DMS79 (cell line): ENCODE results near the gene NRCAM.

Experiments used
- DNase-seq: peaks from one replicate; lab custom pipeline; 2025; lab: John Stamatoyannopoulos, UW

NRCAM gene

DNA sequence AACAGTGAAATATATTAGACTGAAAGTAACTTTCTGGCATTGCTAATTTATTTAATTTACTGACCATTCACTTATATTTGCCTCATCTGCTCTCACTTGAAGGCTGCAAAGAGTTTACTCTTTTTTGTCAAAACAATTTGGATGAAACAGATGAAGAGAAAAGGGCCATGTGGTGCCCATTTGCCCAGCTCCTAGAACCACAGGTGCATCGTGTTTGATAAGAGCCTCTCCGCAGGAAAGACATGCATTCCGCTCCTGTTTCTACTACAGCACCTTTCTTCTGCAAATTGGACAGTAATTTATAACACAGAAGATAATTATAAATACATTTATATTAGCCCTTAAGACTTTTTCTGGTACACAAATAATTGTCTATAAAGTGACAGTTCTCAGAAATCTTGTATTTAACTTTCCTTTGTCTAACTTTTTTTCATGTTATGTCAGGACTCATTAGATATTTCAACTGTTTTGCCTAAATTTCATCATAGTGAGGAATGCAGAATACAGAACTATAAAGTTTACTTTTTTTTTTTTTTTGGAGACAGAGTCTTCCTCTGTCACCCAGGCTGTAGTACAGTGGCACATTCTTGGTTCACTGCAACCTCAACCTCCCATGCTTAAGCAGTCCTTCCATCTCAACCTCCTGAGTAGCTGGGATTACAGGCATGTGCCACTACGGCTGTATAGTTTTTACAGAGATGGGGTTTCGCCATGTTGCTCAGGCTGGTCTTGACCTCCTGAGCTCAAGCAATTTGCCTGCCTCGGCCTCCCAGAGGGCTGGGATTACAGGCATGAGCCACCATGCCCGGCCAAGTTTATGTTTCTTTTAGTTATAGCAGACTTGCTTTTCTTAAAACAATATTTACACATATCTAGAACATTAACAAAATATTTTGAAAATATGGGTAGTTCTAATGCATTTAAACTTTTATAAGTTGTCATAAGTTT is 326.9 kb downstream of the NRCAM start:
- no peak for DNase-seq

DNA sequence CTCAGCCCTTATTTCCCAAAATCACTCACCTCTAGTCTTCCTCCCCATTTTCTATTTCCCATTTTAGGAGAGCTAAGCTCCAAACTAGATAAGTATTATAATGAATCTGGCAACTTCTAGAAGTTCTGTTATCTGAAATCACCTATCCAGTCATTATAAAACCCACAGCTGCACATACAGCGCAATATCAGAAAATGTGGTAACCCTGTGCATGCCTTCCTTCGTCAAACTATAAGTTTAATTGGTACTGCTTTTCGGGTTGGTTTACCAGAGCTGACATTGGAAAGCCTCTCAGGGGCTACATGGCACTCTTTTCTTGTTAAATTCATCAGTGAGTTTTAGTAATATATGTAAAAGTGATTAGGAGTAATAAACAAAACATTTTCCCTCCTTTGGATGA is 327.7 kb downstream of the NRCAM start:
- no peak for DNase-seq

DNA sequence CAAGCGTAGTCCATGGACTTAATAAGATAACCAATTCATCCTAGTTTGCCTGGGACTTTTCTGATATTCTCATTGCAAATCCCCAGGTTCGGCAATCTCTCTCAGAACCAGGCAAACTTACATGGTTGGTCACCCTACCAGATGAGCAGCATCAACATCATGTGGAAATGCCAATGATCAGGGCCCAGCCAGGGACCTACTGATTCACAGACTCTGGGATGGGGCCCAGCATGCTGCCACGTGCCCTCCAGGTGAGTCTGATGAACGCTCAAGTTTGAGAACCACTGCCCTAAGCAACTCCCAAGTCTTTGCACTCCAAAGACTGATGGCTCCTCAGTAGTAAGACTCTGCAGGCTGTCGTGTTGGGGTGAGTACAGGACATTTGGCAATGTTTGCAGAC is 328.8 kb downstream of the NRCAM start:
- no peak for DNase-seq

DNA sequence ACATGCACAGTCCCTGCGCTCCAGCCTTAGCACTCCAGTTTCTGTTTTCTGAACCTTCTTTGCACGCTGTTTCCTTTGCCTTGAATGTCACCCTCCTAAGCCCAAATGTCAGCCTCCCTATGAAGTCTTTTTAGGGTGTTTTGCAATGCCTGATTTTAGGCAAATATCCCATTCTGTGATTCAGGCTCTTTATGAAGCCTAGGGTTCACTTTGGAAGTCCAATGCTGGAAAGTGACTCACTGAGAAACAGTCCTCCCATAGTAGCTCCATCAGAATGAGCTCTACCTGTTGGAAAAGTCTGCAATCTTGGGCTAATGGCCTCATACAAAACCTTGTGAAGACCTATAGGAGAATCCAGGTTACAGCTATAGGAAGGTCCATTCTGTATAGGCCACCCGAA is 331.4 kb downstream of the NRCAM start:
- DNase-seq, result no peak

DNA sequence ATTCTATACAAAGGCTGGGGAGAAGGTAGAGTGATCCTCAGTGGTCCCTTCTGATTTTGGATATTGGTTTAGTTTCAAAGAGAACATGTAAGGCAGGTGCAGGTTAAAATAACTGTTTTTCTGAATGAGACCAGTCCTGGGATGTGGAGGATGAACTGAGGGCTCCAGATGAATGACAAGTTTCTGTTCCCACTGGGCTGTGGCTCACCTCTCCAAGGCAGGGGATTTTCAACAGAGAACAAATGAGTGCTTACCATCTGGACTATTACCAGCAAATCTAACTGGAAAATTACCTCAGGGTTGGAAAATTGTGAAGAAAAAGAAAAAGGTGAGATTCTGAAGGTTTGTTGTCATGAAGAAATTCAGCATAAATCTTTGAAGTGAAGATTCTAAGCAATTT is 334.1 kb downstream of the NRCAM start:
- no peak for DNase-seq

DNA sequence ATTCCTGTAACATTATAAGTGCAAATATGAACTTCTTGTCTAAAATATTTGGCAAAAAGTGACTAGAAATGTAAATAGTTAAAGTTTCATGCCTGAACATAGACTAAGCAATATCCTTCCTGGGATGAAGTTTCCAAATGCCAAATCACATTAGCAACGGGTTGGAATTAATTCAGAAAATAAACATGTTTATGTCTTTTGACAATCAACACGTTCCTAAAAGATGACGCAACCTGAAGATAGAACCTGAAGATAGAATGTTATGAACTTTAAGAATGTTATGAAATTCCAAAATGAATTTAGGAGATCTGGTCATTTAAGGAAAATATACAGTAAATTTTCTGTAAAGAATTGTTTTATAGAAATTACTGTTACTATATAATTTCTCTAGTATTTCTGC is 335.3 kb downstream of the NRCAM start:
- no peak for DNase-seq

DNA sequence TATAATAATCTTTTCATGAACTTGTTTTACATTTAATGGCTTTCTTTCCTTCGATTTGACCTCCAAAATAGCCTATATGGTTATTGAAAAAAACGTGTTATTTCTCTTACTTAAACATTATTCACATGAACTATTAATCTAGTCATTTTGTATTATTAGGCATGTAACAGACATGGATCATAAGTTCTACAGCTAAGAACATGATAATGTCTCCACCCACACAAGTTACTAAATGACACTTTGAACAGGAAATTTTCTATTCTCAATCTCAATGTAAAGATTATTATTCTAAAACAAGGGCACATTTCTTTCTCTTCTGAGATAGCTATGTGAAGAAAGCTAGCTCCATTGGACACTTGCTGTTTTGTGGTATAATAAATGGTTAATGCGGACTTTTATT is 336.0 kb downstream of the NRCAM start:
- DNase-seq, result no peak

DNA sequence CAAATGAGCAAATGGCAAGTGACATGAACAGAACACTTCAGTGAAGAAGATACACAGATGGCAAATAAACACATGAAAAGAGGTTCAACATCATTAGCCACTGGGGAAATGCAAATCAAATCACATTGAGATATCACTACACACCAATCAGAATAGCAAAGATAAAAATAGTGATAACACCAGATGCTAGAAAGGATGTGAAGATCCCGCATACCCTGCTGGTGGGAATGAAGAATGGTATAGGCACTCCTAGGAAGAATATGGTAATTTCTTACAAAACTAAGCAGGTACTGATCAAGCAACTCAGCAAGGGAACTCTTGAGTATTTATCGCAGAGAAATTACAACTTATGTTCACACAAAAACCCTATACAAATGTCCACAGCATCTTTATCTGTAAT is 337.3 kb downstream of the NRCAM start:
- no peak for DNase-seq

DNA sequence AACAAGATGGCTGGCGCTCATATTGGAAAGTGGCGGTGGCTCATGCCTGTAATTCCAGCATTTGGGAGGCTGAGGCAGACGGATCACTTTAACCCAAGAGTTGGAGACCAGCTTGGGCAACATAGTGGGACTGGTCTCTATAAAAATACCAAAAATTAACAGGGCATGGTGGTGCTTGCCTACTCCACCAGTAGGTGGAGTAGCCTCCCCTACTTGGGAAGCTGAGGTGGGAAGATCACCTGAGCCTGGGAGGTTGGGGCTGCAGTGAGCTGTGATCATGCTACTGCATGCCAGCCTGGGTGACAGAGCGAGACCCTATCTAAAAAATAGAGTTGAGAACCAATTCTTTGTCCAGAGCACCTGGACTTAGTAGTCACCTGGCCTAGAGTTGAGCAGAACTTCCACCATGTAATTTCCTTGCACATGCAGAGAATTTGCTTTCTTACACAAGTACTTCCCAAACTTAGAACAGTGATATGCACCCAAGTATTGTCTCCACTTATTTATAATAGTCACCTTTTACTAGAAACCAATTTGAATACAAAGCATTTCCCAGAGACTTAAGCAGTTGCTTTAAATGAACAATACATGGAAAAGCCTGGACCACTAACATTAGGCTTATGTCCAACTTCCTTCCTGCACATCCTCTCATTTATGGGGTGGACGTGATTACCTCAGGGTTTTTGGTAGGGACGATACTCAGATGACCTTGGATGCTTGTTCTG is 342.0 kb downstream of the NRCAM start:
- no peak for DNase-seq

DNA sequence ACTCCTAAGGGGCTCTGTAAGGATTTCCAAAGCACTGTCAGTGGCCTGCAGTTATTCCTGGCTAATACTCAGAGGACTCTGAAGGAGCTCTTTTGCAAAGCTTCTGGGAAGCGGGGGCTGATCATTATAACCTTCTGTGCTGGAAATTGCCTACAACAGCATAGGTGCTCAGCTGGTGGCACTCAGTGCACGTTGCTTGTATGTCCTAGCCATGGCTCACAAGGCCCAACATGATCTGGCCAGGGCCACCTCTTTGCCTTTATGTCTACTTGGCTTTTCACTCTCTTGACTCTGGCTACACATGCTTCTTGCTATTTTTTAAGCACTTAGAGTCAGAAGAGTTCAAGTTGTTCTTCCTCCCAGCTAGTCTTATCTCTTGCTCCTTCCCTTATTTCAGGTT is 343.6 kb downstream of the NRCAM start:
- no peak for DNase-seq

DNA sequence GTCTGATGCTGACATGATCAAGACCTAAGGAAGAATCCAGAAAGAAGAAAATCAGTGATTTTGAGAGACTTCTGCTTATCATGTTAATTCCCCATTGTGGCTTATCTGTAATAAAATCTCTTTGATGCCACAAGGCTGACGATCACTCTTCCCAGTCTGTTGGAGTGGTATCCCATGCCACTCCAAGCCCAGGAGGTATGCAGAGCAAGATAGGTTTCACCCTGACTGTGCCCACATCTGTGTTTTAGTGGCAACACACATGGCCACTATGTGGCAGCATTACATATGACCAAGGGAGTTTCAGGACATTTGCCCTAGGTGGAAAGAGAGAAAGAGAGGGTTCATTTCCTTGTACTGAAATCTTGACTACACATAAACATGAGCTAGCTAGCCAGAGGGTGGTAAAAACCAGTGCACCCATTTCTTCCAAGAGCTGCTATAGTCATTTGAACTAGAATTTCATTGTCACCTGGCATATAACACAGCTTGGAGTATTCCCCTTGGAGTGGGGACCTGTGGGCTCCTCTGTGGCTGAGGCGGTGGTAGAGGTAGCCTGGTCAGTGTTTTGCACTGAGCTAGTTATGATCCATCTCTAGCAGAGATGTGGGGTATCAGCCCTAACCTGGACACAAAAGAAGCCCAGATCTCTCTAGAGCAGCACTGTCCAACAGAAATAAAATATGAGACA is 346.9 kb downstream of the NRCAM start:
- DNase-seq, result no peak

DNA sequence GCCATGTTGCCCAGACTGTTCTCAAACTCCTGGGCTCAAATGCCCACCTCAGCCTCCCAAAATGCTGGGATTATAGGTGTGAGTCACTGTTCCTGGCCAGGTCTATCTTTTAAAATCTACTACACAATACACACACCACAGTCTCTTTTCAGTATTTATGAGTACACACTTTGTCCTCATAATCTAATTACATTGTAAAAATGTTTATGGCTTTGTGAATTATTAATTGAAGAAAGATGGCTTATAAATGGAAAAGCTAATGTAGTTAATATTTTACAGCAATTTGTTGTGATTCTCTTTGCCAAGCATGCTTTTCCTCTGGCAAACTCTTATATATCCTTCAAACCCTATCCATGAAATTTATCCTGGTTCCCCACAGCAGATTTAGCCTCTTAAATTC is 348.1 kb downstream of the NRCAM start:
- DNase-seq, result no peak

DNA sequence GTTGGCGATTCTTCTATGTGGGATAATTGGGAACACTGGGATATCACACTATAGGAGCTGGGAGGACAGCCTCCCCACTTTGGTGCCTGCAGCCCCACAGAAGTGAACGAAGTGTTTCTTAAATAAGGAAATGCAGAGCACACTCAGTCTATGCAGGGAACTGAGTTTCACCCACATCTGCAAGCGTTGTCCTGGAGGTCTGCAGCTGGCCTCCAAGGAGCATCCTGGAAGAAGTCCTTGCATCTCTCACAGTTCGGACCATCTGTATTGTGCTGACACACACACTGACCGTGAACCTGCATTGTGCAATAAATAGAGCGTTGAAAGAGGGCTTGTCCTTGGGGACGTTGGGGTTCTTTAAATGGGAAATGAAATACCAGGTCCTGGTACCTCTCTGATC is 351.9 kb downstream of the NRCAM start:
- DNase-seq, result no peak

DNA sequence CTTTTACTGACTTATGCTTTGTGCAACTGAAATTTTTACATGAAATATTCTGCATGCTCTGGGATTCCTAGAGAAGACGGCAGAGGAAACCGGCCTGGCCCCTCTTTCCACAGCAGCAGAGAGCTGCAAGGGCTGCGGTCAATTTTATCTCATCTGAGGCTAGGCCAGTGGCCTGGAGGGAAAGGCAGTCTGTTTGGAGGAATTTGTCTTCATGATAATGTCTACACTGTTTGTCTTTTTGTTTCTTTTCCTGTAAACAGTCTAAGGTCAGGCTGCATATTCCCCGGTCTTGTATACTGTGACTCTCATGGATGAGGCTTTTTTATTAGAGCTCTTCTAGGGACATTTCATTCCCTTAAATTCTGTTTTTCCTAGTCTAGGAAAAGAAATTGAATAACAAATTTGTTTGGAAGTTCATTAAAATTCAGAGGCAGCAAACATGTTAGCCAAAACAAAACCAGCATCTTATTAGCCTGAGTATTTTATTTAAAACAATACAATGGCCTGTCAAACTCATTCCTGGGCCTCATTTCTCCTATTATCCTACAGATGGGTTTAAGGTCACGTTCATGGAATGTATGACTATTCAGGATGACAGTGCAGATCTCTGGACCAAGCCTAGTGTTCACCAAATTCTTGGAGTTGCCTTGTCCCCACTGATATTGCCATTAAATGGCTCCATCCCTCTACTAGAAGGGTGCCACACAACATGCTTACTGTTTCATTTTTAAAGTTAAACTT is 352.5 kb downstream of the NRCAM start:
- DNase-seq, result no peak

DNA sequence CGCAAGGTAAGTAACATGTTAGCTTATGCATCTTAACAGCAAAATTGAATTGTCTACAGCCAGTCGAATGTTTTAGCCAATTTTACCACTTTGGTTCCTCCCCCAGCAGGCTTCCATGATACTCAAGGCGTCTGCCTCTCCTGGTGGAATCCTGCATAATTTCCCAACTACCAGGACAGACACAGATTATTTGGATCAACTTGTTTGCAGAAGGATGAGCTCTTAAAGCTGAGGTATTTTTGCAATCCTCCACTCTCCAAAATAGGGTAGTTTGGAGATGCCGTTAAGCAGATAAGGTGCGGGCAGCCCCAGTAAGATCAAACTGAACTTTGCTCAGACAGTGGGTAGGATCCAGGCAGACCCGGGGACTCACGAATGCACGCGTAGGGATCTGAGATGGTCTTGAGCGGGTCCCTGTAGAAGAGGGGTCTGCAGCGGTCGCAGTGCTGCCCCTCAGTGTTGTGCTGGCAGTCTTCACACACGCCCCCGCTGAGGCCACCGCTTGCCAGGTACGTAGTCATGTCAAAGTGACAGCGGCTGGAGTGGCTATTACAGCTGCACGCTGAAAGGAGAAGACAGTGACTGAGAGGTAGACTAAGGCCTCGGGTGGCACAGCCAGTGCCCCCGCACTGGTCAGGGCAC is 353.4 kb downstream of the NRCAM start:
- DNase-seq, result no peak

DNA sequence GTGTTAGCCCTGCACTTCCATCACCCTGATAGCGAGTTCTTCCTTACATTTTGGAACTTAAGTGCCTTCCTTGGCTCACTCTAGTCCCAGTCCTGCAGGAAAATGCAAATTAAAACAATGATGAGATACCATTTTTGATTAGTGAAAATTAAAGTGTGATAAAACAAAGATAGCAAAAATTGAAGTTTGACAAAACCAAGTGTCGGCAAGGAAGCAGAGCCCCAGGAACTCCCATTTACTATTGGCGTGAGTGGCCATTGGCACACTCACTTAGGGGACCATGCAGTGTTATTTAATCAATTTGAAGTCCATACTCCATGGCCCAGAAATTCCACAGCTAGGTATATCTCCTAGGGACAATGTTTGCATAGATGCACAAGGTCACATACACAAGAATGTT is 354.5 kb downstream of the NRCAM start:
- no peak for DNase-seq

DNA sequence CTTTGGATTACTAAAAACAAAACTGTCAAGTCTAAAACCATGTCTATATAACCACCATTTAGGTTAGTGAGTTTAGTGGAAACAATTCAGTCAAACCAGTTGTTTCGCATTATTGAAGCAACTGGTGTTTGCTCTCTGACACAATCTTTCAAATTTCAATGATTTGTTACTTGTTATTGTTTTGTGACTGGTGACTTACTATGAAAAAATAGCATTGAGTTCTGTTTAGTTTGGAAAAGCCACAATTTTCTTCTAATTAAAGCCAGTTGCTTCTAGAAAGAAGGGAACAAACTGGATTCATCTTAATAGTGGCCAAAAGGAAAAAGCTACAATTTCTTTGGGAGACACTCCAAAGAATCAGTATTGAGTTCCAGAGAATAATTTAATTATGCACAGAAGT is 356.5 kb downstream of the NRCAM start:
- DNase-seq, result no peak

DNA sequence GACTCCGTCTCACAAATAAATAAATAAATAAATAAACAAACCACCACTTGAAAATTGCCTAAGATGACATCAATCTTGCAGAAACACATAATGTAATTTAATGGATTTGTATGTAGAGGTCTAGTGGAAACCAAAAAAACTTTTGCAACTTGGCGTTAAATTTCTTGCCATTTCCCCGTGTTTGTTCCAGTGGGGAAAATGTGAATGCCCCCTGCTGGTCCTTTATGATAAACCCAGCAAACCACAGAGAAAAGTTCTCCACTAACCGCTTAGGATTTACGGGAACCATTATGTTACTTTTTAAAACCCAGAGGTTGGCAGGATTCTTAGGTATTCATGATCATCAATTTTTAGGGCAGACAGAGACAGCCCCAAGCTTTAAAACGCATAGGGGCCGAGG is 358.5 kb downstream of the NRCAM start:
- DNase-seq, result no peak
